NCI-H1417 (cell line): ENCODE results near the gene SRGAP3.
"Not testable (repeated sequence)": the region's sequence is repeated elsewhere in the genome, so short reads cannot be mapped to it uniquely, and the experiment has no call there.

ENCODE experiments used
- DNase-seq, 3 experiments: peaks; one replicate each; lab custom pipeline; 2025; lab: John Stamatoyannopoulos, UW

SRGAP3 gene

GRCh38 chr3:9085428-9085827, 164.0 kb downstream of the SRGAP3 start:
- not testable (repeated sequence) for DNase-seq

- no peak for DNase-seq
These were observed 168.1 kb downstream of the SRGAP3 start for GRCh38 chr3:9081184-9081818.

GRCh38 chr3:9080163-9080562, 169.3 kb downstream of the SRGAP3 start:
- DNase-seq = no peak

DNA sequence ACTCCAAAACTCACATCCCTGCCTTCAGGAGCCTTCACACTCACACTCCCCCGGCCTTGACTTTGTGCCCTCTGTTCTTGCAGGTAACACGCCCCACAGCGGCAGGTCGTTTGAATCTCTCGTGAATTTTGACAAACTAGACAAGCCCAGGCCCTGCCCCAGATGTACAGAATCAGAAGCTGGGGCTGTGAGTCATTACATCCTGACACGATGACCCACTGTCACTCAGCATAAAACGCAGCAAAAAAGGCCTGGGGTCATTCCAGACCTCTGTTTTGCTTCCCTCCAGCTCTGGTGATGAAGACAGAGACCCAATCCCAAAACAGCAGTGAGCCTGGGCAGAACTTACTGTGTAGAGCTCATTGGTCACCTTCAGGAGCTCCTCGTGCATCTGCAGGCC, 169.8 kb downstream of the SRGAP3 start:
- no peak for DNase-seq

- DNase-seq = no peak
These were observed 170.7 kb downstream of the SRGAP3 start for GRCh38 chr3:9078561-9079240.

DNA sequence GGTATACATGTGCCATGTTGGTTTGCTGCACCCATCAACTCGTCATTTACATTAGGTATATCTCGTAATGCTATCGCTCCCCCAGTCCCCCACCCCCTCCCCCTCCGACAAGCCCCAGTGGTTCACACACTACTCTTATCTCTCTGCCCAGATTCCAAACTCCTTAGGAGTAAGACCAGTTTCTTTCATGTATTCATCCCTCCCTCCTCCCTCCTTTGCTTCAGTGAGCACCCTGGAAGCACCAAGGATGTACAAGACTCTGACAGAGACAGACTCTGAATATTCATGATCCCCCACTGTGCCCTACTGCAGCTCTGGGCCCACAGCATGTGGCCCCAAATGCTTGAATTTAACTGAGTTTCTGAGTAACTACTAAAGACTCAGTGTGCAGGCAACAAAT, 172.4 kb downstream of the SRGAP3 start:
- DNase-seq = no peak

DNA sequence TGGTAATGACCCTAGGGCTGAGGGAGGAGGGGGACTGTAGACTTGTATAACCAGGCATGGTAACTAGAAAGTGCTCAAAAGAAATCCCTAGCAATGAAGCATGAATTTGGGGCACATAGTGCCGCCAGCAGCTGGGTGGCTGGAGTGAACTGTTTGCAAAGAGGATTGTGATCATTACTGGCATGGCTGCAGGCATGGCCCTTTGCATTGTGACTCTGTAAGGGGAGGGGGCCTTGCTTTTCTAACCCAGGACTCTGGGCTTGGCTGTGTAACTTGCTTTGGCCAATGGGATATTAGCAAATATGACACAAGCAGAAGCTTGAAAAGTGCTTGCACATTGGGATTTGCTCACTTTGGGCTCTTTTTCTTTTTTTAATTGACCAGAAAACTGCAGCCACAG, 173.7 kb downstream of the SRGAP3 start:
- no peak for DNase-seq

DNA sequence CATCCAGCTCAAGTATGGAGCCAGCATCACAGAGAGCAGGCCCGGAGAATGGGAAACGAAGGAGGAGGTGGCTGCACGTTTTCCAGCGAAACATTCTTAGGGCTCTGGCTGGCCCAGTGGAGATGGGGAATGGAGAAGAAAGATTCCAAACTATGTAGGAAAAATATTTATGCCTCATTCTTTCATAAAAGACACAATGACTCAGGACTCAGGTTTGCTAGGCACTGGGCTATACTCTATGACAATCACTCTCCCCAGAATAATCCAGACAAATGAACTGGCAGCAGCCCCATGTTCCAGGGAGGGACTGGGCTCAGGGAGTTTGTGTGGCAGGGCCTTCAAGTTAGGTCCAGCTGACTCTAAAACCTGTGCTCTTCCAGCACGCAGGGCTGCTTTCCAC, 175.4 kb downstream of the SRGAP3 start:
- DNase-seq = no peak

GRCh38 chr3:9072667-9073009, 176.8 kb downstream of the SRGAP3 start:
- no peak for DNase-seq

DNA sequence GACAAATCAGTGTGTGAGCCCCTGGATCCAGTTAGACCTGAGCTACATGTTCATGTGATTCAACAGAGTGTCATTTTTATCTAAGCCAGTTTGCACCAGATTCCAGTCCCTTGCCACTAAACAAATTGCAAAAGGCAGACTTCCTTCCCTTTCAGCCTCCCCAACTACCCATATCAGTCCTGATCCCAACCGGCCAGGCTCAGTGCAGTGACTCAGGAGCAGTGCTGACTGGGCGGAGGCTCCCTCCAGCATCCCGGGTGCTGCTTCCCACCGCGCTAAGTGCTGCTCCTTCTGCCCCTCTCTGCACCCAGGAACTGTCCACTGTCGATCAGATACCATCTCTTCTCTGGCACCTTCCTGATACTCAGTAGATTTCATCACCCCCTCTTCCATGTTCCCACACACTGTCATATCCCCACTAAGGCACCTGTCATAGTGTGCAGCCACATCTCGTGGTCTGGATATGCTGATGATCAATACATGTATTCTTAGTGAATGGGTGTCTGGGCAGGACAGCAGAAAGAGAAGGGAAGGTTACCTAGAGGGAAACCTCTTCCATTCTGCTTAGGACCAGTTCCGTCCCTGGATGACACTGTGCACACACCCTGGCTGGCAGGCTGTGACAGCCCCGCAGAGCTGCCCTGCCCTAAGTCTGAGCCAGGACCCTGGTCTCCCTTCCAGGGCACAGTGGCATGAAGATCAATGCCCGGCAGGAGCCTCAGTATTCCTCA, 177.3 kb downstream of the SRGAP3 start:
- no peak for DNase-seq

DNA sequence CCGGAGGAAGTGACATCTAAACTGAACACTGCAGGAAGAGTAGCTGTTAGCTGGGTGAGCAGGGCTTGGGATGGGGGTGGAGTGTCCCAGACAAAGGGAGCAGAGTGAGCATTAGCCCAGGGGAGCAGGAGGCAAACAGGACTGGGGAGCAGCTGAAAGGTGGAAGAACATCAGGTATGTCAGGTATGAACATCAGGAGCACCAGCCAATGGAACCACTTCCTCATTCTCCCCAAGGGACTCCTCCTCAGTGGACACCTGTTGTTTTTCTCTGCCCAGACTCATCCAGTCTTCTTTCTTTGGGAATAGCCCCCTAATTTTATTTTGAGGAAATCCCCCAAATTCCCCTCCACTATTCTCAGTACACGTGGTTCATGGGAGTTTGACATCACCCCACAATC, 178.5 kb downstream of the SRGAP3 start:
- DNase-seq = no peak

DNA sequence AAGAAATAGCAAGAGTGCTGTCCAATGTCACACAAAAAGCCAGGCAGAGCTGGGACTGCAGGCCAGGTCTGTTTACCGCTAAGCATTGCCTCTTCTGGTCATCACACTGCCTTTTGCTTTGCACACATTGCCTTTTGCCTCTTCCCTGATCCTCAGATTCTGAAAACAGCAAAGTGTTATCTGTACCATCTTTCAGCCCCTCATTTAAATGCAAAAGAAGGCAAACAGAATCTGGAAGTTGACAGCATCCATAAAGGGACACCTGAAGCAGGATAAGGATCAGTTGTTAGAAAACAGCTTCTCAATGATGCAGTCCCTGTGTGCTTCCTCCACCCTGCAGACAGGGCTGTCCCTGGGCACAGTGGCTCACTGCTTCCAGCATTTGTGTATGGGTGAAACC, 179.5 kb downstream of the SRGAP3 start:
- no peak for DNase-seq

GRCh38 chr3:9068051-9068450, 181.4 kb downstream of the SRGAP3 start:
- no peak for DNase-seq

DNA sequence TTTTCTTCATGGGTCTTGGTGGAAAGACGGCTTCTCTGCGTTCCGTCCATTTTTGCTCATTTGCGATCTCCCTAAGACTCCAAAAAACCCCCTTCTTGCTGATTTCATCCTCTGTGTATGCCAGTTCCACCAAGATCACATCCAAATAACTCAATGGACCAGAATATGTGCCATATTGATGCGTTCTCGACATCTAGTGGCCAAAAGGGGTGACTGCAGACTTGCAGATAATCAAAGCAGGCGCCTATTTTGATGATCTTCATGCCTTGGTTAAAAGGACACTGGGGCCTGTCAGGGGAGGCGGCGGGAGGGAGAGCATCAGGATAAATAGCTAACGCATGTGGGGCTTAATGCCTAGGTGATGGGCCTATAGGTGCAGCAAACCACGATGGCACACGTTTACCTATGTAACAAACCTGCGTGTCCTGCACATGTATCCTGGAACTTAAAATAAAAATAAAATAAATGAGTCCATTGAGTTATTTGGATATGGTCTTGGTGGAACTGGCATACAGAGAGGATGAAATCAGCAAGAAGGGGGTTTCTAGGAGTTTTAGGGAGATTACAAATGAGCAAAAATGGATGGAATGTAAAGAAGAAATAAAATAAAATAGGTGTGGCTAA, 182.0 kb downstream of the SRGAP3 start:
- peak; percentile 7 to 50 (median 11) for DNase-seq

GRCh38 chr3:9066775-9067174, 182.7 kb downstream of the SRGAP3 start:
- no peak for DNase-seq

DNA sequence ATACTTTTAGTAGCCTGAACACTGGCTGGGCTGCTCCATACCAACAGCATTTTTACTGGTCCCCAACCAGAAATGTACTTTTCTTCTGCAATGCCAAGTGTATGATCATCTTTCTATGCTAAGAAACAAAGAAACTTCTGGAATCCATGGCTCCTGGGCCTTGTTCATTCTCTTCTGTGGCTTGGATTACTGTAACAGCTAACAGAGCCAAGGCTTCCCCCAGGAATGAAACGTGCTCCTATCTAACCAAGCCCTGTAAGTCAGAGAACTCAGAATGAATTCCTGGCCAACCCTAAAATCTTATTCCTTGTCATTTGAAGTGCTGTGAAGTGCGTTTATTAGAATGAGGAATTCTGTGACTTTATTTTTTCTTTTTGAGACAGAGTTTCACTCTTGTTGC, 183.3 kb downstream of the SRGAP3 start:
- DNase-seq = no peak

DNA sequence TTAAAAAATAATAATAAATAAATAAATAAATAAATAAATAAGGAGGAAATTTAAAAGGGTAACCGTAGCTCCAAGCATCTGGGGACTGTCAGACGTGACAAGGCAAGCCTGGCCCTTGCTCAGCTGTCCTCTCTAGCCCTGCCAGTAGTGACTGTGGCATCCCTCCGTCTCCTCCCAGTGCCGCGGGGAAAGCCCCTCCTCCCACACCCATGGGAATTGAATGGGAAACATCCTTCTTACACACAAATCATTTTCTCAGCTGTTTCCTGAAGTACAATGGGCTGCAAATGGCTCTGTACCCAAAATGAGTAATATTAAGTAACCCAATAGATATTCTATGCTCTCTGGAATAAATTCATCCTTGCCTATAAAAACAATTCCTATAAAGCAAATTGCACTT, 184.6 kb downstream of the SRGAP3 start:
- peak in 1 of 3 experiments; percentile 1 for DNase-seq

GRCh38 chr3:9064251-9064650, 185.2 kb downstream of the SRGAP3 start:
- no peak for DNase-seq

DNA sequence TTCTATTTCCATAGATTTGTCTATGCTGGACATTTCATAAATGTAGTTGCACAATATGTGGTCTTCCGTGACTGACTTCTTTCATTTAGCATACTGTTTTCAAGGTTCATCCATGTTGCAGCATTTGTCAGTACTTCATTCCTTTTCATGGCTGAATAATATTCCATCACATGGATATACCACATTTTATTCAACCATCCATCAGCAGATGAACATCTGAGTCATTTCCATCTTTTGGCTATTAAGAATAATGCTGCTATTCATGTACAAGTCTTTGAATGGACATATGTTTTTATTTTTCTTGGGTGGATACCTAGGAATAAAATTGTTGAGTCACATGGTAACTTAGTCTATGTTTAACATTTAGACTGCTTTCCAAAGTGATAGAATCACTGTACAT, 186.9 kb downstream of the SRGAP3 start:
- DNase-seq = no peak

GRCh38 chr3:9061634-9062033, 187.8 kb downstream of the SRGAP3 start:
- no peak for DNase-seq

GRCh38 chr3:9059489-9060400, 189.7 kb downstream of the SRGAP3 start:
- no peak for DNase-seq

DNA sequence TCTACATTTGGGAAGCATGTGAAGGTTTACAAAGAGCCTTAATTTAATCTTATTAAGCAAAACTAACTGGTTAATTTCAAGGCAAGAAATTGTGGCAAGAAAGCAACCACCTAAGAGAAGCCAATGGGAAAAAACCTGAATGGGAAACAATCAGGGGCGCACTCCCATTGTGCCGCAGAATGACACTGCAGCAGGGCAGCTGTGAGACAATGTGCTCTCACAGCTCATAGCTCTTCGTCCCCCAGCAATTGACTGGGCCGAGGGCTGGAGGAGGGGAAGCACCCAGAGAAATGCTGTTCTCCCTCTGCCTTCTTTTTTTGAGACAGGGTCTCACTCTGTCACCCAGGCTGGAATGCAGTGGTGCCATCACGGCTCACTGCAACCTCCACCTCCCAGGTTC, 192.9 kb downstream of the SRGAP3 start:
- DNase-seq = no peak
